GDM1 (cell line): Measurements from ENCODE around the gene GPS1.

Experiments
- DNase-seq: peaks from one replicate; lab custom pipeline; 2025; lab: John Stamatoyannopoulos, UW

GPS1 gene

DNA sequence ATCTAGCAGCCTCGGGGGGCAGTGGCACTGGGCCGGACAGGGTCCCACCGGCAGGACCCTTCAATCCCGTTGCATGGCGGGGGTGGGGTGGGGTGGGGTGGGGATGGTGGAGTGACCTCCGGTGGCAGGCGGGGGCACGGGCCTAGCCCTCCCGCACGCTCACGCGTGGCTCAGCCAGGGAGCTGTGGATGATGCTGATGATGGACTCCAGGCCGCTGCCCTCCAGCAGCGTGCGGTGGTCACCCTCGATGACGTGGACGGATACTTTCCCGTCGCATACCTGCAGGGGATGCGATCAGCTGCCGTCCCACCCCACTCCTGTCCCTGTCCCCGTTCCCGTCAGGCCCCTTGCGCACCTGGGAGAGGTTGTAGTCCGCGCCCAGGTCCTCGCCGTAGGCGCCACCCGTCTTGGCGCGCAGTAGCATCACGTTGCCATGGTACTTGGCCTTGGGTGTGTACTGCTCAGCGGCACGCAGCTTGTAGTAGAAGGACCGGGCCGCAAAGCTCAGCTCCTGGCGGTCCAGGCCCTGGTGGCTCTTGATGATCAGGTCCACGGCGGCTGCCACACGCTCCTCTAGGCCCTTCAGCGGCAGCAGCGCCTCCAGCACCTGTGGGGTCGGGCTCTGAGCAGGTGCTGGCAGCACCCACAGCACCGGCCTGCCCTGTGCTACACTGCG, 27.4 kb downstream of the GPS1 start:
- DNase-seq: no peak

DNA sequence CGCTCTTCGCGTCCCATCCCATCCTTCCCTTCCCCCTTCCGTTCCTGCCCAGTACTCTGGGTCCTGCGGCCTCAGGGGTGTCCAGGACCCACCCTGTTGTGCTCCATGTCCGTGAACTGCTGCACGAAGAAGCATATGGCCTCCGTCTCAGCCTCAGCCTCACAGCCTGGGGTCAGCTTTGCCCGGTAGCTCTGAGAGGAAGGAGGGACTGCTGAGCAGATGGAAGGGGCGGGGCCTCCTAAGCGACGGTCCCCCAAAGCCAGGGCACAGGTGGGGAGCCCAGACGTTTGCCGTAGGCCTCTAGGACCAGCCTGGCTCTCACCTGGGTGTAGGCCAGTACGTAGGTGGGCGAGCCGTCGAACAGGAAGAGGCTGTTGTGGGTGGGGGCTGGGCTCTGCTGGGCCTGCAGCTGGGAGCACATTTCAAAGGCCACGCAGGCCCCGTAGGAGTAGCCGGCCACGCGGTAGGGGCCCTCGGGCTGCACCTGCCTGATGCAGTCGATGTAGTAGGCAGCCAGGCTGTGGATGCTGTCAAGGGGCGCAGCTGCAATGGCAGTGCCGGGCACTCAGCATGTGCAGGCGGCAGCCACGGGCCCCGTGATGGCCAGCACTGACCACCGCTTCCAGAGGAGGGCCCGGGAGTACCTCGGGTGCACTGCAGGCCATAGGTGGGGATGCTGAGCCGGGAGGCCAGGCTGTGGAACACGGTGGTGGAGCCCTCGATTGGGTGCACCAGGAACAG, 28.5 kb downstream of the GPS1 start:
- no peak for DNase-seq

DNA sequence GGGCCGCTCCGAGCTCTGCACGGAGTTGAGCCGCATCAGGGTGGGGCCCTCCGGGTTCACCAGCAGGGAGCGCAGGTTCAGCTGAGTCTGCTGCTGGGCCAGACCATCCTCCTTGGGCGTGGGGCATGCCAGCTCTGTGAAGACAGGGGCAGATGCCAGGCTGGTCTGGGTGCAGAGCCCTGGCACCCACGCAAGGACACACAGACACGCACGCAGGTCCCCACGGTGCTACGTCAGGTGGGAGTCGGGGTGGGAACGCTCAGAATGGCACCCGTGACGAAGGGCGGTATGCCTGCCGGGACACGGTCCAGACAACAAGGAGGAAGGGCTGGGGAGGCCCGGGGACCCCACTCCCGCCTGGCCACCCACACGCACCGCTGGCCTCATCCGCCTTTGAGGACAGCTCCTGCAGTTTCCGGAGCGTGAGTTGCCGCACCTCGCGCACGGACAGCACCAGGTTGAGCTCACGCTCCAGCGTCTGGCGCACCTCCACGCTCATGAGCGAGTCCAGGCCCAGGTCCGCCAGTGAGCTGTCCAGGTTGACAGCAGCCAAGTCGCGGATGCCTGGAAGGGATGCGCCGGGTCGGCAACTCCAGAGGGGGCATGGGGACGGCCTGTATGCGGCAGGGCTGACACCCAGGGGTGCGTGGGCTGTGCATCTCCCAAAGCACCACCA, 29.2 kb downstream of the GPS1 start:
- DNase-seq: no peak

DNA sequence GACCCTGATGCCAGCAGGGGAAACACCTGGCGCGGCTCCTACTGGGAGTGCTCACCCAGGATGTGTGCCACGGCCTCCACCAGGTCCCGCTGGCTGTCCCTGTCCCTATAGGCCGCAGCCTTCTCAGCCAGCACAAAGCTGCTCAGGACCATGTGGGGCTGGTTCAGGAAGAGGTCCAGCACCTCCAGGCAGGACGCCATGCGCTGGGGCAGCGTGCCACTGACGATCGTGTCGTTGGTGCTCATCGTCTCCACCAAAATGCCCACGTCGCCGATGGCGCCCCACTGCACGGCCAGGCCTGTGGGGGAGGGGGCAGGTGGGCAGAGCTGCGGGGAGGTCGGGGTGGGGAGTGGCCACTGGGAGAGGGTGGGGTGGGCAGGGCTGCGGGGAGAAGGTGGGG, 29.8 kb downstream of the GPS1 start:
- DNase-seq: no peak

DNA sequence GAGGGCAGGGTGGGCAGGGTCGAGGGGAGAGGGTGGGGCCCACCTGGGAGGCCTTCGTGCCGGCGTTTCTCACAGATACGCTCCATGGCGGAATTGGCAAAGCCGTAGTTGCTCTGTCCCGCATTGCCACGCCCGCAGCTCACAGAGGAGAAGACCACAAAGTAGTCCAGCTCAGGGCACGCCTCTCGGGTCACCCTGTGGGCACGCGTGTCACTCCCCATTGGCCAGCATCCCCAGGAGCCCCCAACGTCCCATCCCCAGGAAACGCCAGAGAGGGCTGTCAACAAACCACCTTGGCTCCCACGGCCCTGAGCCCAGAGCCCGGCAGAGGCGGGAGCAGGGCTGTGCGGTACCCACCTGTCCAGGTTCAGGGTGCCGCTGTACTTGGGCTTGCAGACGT, 30.3 kb downstream of the GPS1 start:
- DNase-seq: no peak

DNA sequence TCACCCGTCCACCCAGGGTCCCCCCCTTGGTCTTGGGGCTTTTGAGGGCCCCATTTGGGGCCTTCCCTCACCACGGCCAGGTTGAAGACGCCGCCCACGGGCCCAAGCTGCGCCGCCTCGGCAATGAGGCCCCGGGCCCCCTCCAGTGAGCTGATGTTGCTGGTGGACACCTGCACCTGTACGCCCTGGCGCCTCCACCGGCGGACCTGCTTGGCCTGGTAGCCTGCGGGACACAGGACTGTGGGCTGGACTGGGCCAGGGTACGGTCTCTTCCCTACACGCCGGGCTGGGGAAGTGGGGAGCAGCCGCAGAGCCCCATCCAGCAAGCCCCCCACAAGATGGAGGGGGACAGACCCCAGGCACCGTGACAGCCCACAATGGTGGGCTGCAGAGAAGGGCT, 30.8 kb downstream of the GPS1 start:
- DNase-seq: no peak

DNA sequence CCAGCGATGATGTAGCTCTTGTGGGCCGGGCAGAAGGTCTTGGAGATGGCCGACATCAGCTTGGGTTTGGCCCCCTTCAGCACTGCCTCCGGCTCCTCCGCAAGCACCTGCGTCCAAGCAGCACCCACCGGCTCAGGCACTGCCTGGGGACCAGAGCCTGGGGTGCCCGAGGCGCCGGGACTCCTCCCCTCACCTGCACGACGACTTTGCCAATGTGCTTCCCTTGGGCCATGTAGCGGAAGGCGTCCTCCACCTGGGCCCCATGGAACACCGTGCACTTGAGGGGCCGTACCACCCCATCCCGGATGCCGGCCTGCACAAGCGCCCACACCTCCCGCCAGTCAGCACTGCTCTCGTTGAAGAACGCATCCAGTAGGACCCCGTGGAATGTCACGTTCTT, 31.3 kb downstream of the GPS1 start:
- DNase-seq: no peak

DNA sequence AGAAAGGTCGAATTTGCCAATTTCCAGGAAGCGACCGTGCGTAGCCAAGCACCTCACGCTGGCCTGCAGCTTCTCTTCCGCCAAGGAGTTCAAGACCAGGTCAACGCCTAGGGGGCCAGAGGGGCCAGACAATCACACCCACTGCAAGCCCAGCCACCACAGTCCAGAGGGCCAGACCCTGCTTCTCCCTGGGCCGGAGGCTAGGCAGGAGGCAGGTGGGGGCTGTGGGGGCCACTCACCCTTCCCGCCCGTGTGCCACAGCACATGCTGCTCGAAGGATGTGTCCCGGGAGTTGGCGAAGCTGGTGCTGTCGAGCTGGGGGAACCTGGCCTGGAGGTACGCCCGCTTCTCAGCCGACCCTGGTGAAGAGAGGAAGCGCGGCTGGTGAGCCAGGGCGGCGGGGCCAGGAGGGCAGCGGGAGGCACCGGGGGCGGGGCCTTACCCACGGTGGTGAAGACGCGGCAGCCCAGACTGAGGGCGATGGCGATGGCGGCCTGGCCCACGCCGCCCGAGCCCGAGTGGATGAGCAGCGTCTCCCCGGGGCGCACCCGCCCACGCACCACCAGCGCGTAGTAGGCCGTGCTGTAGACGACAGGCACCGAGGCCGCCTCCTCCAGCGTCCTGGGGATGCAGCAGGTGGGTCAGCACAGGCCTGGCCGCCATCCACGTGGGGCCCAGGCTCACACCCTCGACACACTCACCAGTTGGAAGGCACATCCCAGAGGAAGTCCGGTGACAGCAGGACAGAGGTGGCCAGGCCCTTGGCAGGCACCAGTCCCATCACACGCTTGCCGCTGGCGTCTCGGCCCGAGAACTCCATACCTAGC, 32.0 kb downstream of the GPS1 start:
- no peak for DNase-seq

DNA sequence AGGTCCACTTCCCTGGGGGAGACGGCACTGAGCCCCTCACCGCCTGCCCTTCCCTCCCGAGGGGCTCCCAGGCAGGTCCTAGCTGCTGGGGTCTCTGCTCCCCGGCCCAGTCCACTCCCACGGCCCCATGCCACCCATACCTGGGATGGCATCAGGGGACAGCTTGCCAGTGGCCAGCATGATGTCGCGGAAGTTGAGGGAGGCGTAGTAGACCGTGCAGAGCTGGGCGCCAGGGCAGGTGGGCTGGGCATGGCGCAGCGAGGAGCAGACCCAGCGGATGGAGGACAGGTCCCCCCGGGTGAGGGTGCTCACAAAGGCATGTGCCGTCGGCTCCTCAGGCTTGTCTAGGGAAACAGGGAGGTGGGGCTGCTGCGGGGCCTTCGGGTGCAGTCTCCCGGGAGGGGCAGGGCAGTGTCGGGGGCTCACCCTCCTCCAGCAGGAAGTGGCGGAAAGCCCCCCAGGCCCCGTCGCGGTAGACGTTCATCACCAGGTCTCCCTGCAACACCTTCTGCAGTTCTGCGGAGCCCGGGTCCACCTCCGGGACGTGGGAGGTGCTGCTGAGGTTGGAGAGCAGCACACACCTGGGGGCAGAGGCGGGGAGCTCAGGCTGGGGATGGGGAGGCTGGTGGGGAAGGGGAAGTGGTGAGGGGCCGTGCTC, 32.8 kb downstream of the GPS1 start:
- no peak for DNase-seq

DNA sequence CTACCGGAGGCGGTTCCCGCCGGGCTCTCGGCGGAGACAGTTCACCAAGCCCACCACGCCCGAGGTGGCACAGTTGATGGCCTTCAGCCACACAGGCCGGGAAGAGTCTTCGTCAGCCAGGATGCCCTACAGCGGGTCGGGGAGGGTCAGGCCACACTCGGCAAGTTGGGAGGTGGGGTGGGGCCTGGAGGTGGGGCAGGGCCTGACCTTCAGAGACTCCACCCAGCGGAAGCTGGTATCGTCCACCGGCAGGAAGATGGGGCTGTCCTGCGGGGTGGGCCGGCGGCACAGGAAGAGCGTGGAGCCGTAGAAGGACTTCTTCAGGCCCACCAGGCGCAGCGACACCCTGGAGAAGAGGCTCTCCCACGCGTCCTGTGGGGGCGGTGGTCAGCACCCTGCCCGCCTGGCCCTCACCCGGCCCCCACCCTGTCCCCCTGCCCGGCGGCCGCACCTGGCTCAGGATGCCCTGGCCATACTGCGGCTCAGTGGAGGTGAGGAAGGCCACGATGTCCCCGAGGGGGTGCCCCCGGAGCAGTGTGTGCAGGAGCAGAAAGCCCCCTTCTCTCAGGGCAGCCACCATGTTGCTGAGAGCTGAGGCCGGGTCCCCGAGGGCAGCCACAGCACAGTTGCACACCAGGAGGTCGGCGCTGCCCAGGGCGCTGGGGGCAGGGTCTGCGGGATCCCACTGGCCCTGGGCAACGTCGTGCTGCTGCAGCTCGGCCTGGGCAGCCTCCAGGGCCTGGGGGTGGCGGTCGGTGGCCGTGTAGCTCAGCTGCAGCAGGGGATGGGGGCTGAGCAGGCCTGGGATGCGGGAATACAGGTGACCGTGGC, 33.5 kb downstream of the GPS1 start:
- no peak for DNase-seq

DNA sequence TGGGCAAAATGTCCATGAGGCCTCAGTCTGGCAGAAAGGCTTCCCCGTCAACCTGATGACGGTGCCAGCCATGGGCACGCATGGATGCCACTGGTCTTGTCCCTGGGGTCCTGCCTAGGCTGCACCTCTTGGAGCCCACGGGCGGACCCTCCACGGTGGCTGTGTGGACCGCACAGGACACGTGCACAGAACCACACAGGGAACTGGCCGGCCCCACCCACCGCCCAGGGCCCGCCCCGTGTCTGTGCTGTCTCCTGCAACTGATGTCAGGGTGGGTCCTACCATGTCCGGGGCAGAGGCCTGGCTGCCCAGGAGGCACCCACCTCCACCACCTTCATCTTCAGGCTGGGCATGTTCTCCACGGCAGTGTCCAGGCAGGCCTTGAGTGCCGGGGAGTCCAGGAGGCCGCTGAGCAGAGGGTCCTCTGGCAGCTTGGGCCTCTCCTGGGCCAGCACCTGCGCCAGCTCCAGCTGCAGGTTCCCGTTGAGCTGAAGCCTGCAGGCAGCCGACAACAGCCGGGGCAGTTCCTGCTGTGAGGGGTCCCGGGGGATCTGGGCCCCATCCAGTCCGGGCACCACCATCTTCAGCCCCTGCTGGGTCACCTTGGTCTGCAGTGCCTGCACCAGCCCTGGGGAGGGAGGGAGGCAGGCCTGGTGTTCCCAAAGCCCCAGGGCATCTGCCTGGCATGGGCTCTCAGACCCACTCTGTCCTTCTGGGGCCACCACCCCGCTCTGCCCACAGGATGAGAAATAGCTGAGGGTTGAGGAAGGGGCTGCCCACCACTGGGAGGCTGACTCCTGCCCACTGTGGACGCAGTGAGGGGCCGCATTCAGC, 34.5 kb downstream of the GPS1 start:
- DNase-seq: no peak

DNA sequence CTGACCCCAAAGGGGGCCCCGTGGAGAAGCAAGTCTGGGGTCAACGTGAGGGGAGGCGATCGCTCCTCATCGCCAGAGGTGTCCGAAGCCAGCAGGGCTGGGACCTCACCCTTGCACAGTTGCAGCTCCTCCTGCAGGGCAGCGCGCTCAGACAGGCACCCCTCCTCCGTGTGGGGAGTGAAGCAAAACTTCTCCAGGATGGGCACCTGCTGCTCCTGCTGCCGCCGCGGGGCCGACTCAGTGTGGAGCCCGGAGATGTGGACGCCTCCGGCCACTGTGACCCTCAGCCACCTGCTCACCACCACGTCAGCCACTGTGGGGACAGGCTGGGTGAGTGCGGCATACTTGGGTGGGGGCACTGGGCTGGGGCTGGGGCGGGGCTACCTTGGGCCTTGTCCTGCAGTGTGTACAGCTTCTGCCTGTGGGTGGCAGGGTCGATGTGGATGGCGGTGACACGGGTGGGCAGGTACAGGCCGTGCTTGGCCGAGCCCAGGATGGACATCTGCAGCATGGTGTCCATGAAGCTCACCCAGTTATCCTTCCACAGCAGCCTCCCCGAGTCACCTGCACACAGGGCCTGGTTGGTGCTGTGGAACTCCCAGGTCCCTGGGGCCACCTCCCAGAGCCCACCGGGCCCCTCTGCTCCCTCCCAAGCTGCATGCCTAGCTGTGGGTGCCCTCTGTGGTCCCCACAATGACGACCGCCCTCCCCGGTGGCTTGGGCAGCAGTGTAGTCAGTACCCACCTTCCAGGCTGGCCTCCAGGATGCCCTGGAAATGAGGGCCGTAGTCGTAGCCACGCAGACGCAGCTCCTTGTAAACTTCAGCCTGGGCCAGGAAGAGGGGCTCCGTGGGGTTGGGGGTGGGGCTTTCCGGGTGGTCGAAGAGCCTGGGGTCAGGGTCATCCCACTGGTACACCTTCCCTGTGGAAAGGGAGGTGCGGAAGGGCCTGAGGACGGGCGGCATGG, 35.5 kb downstream of the GPS1 start:
- no peak for DNase-seq

DNA sequence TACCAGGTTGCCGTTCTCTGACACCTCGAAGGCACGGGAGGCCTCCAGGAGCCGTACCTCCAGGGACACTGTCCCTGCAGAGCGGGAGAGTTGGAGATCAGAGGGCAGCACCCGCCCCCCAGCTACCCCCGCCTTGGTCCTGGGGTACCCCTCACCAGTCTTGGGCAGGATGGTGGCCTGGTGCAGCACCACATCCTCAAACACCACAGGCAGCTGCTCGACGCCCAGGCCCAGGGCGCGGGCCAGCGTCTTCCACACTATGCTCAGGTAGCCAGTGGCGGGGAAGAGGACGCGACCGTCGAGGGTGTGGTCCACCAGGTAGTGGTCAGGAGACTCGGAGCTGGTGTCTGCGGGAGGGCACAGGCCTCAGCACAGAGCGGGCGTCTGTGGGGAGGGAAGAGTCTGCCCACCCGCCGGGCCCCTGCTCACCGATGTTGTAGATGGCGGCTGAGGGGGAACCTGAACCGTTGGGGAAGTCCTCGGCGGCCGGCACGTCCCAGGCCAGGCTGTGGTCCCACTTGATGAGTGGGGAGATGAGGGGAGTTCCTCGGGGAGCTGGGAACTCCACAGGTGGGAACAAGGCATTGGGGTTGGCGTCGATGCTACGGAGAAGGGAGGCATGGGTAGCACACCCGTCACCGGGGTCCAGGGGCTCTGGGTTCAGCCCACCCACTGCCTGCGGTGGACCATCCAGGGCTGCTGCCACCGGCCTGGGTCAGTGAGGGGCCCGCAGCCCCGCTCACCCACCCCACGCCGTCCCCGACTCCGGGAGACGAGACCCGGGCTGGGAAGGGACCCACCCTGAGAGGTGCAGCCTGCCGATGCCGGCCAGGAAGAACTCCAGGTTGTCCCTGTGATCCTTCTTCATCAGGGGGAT, 36.5 kb downstream of the GPS1 start:
- no peak for DNase-seq

DNA sequence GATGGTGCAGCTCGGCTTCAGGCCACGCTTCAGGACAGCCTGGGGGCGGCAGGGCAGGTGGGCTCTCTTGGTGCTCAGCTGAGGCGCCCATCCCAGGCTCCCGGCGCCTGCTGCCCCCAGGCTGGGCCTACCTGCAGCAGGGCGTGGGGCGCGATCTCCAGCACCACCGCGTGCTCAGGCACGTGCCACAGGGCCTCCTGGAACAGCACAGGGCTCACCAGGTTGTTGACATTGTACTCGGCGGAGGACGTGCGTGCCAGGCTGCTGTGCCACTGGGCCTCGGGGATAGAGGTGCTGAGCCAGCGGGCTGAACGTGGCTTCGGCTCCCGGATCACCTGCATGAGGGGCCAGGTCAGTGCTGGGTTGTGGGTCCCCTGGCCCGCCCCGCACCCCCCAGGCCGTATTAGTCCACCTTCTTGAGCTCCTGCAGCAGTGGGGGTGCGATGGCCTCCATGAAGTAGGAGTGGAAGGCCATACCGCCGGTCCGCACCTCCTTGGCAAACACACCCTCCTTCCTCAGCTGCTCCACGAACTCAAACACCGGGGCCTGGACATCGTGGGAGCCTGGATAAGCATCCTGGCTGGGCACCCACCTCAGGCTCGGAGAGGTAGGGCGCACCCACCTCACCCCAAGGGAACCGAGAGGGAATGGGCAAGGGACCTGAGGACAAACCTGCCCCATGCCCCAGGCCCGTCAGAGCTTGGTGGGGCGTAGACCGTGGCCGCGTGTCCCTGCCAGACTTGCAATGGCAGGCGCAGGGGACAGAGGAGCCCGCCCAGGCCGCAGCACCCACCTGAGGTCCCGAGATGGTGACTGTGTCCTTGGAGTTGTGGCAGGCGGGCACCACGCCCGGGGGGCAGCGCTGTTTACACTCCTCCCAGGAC, 37.4 kb downstream of the GPS1 start:
- no peak for DNase-seq

DNA sequence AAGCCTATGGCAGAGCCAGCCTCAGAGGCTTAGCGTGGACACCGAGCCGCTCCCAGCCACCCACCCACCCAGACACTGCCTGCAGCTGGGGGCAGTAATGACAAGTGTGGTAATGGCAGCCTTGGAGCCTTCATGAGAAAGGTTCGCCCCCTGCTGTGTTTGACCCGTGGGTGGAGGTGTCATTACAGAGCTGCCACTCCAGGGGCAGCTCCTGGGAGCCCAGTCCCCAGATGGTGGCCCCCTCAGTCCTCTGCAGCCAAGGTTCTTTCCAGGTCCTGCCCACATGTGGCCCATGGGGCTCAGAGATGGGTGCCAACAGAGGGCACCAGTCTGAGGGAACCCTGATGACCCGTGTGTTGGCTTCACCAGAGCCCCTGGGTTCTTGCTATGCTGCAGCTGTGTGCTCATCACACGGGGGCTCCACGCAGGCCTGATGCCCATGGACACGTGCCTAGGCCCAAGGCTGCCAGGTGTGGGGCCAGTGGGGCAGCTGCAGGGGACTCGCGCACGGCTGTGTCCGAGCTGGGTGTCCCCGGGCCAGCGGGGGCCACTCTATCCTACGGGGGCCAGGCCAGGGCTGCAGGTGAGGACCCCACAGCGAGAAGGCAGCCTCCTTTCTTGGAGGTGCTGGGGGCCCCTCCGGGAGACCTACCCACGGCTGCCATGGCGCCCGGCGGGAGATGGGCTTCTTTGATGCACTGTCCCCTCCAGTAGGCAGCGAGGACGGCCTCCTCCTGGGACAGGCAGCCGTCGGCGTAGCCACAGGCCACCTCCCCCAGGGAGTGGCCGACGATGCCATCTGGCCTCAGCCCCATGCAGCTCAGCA, 38.2 kb downstream of the GPS1 start:
- no peak for DNase-seq
